AG08395 (cell line): ENCODE measurements around the gene MASP2.
"Not testable (repeated sequence)": the region's sequence is repeated elsewhere in the genome, so short reads cannot be mapped to it uniquely, and the experiment has no call there.

ENCODE experiments used
- DNase-seq: peaks from one replicate; pipeline ENCODE4 v3.0.0; 2012; ENCODE audit warnings: mixed read lengths, low spot score

Gene MASP2

GRCh38 chr1:11039351-11040104, 7.5 kb downstream of the MASP2 start:
- no peak for DNase-seq

GRCh38 chr1:11037740-11038182, 9.3 kb downstream of the MASP2 start:
- DNase-seq, result peak; percentile 91

GRCh38 chr1:11037019-11037739, 9.9 kb downstream of the MASP2 start:
- not testable (repeated sequence) for DNase-seq

- no peak for DNase-seq
Observed at GRCh38 chr1:11031624-11032262, 15.3 kb downstream of the MASP2 start.

- no peak for DNase-seq
Observed at GRCh38 chr1:11030865-11031264, 16.2 kb downstream of the MASP2 start.

GRCh38 chr1:11028018-11028417, 19.0 kb downstream of the MASP2 start:
- DNase-seq, result no peak

- no peak for DNase-seq
Observed at GRCh38 chr1:11027316-11027715, 19.7 kb downstream of the MASP2 start.

- DNase-seq, result no peak
Observed at GRCh38 chr1:11026903-11027302, 20.1 kb downstream of the MASP2 start.

GRCh38 chr1:11026052-11026451, 21.0 kb downstream of the MASP2 start:
- no peak for DNase-seq

- no peak for DNase-seq
Observed at GRCh38 chr1:11025618-11026017, 21.4 kb downstream of the MASP2 start.

GRCh38 chr1:11024874-11025203, 22.2 kb downstream of the MASP2 start:
- DNase-seq, result no peak

- no peak for DNase-seq
Observed at GRCh38 chr1:11024154-11024873, 22.7 kb downstream of the MASP2 start.

GRCh38 chr1:11023201-11023600, 23.8 kb downstream of the MASP2 start:
- no peak for DNase-seq

- no peak for DNase-seq
Observed at GRCh38 chr1:11019971-11020370, 27.1 kb downstream of the MASP2 start.

GRCh38 chr1:11019358-11019757, 27.7 kb downstream of the MASP2 start:
- DNase-seq, result not testable (repeated sequence)

- DNase-seq, result no peak
Observed at GRCh38 chr1:11013160-11013531, 33.9 kb downstream of the MASP2 start.

GRCh38 chr1:11012260-11013159, 34.5 kb downstream of the MASP2 start, which contains the start of gene TARDBP:
TSS of gene TARDBP (plus strand) at chr1:11012654. CDS start at chr1:11013728, 1,074 bp downstream.
- peak; percentile 98 for DNase-seq

- DNase-seq, result no peak
Observed at GRCh38 chr1:11000526-11000925, 46.5 kb downstream of the MASP2 start.

GRCh38 chr1:10996100-10996499, 50.9 kb downstream of the MASP2 start:
- DNase-seq, result no peak

- no peak for DNase-seq
Observed at GRCh38 chr1:10992864-10993263, 54.2 kb downstream of the MASP2 start.

- not testable (repeated sequence) for DNase-seq
Observed at GRCh38 chr1:10992004-10992403, 55.0 kb downstream of the MASP2 start.
